Activated naive CD4-positive, alpha-beta T cell (primary cell): ENCODE measurements around the gene MLPH.
A peak's percentile ranks its signal among the peaks of the same experiment; 100 is the strongest.

Source experiments
- DNase-seq, 4 experiments: peaks; one replicate each; lab custom pipeline; 2025; lab: John Stamatoyannopoulos, UW

The MLPH gene

GRCh38 chr2:237567276-237568029 is 80.4 kb downstream of the MLPH start:
- DNase-seq, result no peak

GRCh38 chr2:237568121-237568660 is 81.1 kb downstream of the MLPH start:
- no peak for DNase-seq

DNA sequence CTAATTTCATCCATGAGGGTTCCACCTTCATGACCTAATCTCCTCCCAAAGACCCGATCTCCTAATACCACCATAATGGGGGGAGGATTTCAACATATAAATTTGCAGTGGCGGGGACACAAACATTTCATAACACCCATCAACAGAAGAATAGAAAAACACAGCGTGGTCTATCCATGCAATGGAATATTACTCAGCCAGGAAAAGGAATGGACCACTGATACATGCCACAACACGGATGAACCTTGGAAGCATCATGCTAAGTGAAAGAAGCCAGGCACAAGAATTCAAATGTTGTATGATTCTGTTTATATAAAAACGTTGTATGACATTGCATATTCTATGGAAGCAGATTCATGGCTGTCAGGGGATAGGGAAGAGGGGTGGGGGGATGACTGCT is 82.0 kb downstream of the MLPH start:
- no peak for DNase-seq

DNA sequence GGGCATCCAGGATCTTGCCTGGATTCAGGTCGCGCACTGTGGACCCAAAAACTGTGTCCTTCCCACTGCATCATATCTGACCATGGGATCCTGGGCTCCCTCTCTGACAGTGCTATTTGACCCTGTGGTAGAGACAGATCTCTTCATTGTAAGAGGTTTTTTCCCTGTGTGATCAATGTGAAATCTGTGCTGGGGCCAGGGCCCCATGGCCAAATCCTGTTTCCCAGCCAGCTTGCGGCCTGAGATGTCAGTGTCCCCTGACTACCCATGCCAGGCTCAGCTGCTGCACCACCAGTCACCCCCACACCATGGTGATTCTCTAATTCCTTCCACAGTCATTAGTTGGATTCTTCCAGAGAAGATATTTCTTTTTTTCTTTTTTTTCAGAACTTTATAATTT is 82.8 kb downstream of the MLPH start:
- no peak for DNase-seq

GRCh38 chr2:237570776-237571335 is 83.8 kb downstream of the MLPH start:
- DNase-seq, result no peak

- no peak for DNase-seq
Observed at GRCh38 chr2:237571551-237571950, 84.5 kb downstream of the MLPH start.

DNA sequence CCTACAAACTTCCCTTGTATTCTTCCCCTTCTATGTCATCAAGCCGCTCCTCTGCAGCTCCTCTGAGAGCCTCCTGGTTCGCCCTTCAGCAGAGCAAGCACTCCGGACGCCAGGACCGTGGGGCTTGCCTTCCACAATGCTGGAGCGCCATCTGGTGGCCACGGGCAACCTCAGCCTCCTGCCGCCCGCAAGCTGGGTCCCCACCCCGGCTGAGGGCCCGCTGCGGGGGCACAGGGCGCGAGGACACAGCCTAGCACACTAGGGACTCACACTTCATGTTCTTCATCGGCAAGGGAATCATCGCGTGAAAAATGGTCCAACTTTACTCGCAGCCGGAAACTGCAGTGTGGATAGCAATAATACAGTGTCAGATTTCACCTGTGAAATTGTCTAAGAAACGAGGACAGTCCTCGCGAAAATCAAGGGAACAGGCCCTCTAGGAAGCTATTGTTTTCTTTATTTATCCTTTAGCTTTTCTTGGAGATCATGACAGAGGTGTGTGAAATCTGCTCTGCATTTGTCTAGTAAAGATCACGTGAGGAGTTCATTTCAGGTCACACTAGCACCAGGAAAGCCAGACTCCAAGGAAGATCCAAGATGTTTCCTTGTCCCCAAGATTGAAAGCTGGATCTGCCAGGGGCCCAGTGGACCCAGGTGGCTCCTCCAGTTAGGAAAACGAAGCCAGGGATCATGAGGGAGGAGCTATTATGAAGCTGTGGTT is 85.1 kb downstream of the MLPH start:
- peak; percentile 62 to 93 (median 86) for DNase-seq

DNA sequence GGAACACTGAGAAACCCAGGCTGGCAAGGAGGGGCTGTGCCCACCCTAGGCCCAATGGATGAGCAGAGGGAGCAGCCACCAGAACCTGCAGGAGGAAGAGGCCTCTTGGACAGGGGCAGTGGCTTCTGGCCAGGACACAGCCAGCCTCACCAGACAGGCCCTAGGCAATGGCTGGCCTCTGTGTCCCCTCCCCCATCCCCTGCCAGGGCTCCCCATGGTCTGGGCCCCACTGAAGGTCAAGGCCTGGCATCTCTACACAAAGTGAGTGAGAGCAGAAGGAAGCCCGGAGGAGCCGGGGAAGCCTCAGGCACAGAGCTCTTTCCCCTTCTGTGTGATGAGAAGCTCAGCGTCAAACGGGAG is 85.7 kb downstream of the MLPH start:
- DNase-seq, result no peak

DNA sequence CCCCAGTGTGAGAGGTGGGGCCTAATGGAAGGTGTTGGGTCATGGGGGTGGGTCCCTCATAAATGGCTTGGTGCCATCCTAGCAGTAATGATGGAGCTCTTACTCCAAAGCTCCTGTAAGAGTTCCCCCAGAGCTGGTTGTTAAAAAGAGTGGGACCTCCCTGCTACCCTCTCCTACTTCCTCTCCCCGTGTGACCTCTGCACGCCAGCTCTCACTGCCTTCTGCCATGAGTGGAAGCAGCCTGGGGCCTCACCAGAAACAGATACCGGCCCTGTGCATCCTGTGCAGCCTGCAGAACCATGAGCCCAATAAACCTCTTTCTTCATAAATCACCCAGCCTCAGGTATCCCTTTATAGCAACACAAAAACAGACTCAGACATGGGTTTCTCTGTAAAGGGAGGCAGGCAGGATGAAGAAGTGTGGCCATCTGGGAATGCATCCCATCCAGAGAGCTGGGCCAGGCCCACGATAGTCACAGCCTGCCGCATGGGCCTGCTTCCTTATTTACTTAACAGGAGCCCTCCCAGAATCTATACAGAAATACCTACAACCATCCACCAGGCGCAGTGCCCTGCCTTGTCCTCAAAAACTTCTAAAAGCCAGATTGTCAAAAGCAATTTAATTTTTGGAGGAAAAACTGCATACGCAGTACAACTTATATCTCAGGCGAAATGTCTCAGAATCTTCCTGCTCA is 86.8 kb downstream of the MLPH start:
- no peak for DNase-seq

- no peak for DNase-seq
Observed at GRCh38 chr2:237574467-237574866, 87.4 kb downstream of the MLPH start.

DNA sequence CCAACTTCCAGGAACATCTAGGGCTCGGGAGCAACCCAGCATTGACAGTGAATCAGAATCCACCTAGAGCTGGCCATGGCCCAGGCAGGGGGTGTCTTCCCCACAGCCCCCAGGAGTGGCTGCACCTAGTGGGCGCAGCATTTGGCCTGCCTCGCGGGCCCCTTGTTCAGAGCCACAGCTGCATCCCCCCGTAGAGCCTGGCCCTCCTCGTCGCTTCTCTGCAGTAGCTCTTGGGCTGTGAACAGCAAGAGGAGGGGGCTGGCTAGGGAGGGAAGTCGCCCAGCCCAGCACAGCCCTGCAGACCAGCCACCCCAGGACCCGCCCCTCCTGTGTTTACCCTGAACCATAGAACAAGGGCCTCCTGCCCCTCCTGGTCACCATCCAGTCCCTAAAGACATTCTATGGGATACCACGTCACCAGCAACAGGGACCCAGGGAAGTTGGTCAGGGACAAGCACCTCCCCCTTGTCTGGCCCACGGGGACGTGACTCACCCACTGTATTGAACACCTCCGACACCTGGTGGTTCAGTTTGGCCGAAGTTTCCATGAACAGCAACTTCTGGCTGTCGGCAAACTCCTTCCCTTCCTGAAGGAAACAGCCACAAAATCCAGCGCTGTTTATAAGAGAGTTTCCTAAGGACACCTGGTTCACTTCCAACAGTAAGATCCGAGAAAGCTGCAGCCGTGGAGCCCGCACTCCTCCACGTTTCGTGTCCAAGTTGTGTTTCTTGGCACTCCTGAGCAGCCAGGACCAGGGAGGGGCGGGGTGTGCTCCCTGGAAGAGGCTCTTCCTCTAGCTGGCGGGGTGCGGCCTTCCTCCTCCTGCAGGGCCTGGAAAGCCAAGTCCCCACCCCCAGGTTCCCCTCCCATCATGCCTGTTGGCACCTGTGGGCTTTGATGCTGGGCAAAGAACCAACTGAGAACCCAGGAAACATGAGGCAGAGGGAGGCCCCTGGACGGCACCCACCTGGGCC is 88.1 kb downstream of the MLPH start:
- no peak for DNase-seq

GRCh38 chr2:237575869-237576862 is 89.1 kb downstream of the MLPH start:
- no peak for DNase-seq

DNA sequence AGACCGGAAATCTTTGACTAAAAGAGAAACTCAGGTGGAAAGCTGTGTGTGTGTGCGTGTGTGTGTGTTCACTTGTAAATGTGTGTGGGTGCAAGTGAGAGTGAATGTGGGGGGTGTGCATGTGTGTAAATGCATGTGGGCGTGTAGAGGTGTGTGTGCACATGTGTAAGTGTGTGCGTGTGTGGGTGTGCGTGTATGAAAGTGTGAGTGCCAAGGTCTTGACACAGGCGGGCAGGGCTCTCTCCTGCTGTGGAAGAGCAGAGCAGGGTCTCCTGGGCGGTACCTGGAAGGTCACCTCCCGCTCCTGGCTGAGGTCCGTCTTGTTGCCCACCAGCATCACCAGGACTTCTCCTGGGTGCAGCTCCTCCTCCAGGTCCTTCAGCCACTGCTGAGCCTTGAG is 89.9 kb downstream of the MLPH start:
- DNase-seq, result no peak

GRCh38 chr2:237577458-237577857 is 90.4 kb downstream of the MLPH start:
- DNase-seq, result no peak

DNA sequence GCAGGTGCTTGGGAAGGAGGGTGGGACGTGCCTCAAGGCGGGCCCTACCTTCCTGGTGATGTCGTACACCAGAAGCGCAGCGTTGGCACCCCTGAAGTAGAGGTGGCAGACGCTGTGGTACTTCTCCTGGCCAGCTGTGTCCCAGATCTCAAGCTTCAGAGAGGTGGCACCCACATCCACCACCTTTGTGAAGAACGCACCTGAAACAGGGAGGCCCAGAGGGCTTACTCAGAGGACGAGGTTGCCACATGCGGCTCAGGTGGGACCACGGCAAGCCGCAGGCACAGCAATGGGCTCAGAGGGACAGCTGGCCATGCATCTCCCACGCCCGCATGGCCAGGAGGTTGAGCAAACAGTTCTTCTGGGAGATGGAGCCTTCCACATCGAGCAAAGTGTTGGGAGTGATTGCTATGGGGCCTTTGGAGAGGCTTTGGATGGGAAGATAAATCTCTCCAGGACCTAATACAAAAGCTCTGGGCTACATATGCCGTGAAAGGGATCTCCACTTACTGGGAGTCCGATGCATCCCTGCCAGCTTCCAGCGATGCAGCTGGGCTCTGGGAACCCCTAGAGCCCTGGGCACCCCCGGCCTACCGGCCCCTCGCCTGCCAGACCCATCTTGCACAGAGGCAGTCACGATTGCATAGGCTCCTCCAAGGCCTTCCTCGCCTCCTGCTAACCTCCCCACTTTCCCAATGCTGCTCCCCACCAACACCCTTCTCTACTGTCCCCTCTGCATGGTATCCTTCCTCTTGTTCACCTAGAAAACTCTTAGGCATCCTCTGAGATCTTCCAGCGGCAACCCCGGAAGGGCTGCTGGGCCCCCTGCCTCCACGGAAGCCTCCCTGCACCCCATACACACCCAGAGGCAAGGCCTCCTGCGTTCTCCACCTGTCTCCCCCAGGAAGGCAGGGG is 91.2 kb downstream of the MLPH start:
- no peak for DNase-seq

- DNase-seq, result no peak
Observed at GRCh38 chr2:237581326-237581725, 94.3 kb downstream of the MLPH start.

DNA sequence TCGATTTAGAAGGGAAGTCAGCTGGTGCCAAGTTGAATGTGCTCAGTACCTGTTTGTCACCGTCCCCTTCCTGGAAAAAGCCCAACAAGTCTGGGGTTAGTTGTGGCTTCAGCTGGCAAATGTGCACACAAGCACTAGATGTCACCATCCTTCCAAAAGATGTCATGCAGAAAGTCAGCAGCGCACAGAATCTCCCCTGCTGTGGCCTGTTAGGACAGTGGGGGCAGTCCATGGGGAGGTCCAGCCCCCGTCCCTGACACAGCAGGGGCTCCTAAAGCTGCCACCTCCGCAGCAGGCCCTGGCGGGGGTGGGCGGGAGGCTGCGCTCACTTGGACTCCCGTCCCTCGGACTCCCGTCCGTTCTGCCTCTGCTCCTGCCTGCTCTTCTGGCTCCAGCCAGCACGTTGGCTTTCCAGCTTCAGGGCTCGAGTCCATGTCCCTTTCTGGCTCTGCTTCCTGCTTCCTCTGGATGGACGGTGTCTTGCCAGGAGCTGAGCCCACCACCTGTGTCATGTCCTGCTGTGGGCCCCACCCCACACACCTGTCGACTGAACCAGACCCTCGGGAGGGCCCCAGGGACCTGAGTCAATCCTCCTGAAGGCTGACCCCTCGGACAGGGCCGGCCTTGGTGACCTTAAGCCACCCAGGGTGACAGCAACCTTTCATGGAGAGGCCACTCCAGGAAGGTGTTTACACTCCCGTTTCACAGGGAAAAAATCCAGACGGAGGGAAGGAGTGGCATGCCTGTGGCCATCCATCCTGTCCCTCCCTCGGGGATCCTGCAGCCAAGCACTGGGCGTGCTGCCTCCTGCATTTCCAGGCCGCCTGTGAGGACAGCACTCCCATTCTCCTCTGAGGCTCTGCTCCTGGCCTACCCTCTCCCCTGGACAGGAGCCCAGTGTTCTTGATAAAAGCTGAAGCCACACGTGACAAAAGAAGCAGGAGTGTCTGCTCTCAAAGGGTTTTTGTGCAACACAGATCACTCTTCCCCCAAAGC is 95.0 kb downstream of the MLPH start:
- peak in 1 of 4 experiments; percentile 12 for DNase-seq
